Coronary artery (tissue), 2 donors: Measurements from ENCODE around the gene ARFGAP1.
A peak's percentile ranks its signal among the peaks of the same experiment; 100 is the strongest.

ENCODE experiments used
- DNase-seq: peaks from one replicate; pipeline ENCODE4 v3.0.0-alpha.2; 2017; ENCODE audit warnings: low spot score
- H3K27ac ChIP-seq, 2 donors: fragments of 200-600 bp; sonication (generic); one replicate each; pipeline ENCODE4 v1.5.1; 2016 to 2019
- H3K4me3 ChIP-seq: fragments of 200-600 bp; sonication (generic); 2 replicates; pipeline ENCODE4 v1.5.1; 2016; ENCODE audit warnings: mild to moderate bottlenecking, moderate library complexity
- CTCF ChIP-seq: fragments of 200-600 bp; sonication (generic); IDR thresholded peaks from one replicate; pipeline ENCODE4 v1.5.1; 2019; ENCODE audit warnings: antibody characterized with exemption

ARFGAP1 gene

DNA sequence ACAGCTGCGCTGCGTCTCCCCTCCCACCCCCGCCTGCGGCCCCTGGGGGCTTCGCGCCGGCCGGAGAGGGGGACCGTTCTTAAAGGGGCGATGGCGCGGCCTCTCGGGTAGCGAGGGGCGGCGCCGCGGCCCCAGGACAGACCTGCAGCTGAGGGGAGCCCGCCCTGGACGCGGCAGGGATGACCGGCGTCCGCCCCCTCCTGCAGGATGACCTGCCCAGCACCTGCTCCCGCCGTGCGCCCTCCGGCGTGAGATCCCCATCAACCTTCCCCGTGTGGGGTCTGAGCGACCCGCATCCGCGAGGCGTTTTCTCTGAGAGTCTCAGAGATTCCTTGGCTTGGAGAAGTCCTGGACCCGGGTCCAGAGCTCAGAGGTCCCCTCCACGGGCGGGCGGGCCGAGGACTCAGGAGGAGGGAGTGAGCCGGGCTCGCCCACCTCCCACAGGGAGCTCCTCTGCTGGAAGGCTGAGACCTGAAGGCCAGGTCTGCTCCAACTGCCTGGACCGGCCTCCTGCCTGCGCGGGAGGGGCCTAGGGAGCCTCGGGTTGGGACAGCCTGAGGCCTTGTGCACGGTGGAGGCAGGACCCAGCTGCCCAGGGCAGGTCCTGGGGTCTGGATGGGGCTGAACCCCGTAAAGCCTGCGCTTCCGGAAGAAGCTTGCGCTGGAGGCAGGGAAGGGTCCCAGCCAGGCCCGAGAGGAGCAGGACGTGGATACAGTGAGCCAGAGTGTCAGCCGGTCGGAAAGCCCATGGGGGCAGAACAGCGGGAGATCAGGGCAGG lies 17.8 kb upstream of the ARFGAP1 start:
- no peak overlapping the region for H3K27ac ChIP-seq
- DNase-seq = no peak
- no peak for TF ChIP-seq CTCF
- H3K4me3 ChIP-seq = peak overlapping the region; percentile 70

- no peak for TF ChIP-seq CTCF
- Histone ChIP-seq H3K4me3 (no peak overlapping the region), H3K27ac (no peak overlapping the region)
- DNase-seq = no peak
These were observed 16.5 kb upstream of the ARFGAP1 start for GRCh38 chr20:63255931-63256704.

GRCh38 chr20:63256954-63257353 lies 15.7 kb upstream of the ARFGAP1 start:
- DNase-seq = no peak
- no peak overlapping the region for H3K27ac ChIP-seq
- TF ChIP-seq CTCF = no peak
- H3K4me3 ChIP-seq = no peak overlapping the region

- no peak for TF ChIP-seq CTCF
- no peak overlapping the region for H3K4me3 ChIP-seq
- no peak for DNase-seq
- no peak overlapping the region for H3K27ac ChIP-seq
These were observed 15.0 kb upstream of the ARFGAP1 start for GRCh38 chr20:63257629-63258028.

DNA sequence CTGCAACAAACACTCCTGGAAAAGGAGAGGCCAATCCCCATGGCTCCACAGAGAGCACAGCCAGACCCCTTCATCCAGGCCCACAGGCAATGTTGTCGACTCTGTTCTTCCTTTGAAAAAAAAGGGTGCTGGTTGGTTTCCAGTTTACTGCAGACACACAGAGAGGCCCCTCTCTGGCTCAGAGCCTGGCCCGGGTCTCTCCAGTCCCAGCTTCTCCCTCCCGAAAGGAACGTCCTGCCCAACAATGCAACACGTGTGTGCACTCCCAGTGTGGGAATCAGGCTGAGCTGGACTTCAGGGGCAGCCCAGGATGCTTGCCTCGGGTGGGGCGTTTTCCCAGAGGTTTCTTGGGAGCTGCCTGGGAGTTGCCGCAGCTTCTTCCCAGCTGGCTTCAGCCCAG lies 13.8 kb upstream of the ARFGAP1 start:
- DNase-seq = no peak
- no peak overlapping the region for H3K27ac ChIP-seq
- H3K4me3 ChIP-seq = no peak overlapping the region
- TF ChIP-seq CTCF = no peak

DNA sequence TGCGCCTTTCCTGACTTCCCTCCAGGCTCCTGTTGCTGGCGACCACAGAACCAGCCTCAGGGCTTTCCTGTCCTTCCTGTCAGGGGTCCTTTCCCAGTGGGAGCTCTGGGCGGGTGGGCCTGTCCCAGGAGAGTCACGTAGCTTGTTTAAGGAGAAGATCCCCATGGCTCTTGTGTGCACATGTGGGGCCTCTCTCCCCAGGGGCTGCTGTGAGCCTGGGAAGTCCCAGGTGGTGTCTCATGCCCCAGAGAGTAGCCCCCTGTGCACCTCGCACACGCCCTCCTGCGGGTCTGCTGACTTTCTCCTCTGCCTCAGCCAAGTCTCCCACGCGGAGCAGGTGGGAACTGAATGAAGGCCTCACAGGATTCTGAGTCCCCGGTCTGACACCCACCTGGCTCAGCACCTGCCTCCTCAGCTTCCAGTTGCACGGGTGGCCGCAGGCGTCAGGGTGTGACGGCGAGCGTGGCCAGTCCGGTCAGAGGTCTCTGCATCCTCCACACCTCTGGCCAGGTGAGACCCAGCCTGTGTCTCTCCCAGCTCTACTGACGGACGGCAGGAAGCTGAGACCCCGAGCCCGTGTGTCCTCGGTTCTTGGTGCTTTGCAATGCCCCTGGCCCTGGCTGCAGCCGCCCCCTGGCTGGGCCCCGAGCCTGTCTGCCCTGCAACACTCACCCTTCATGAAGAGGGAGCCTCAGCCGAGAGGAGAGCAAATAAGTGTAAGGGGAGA lies 12.7 kb upstream of the ARFGAP1 start:
- TF ChIP-seq CTCF = no peak
- DNase-seq = no peak
- H3K27ac ChIP-seq = no peak overlapping the region
- H3K4me3 ChIP-seq = no peak overlapping the region
